ENCODE measurements around the gene CD8B.
"Not testable (repeated sequence)": the region's sequence is repeated elsewhere in the genome, so short reads cannot be mapped to it uniquely, and the experiment has no call there.

DNA sequence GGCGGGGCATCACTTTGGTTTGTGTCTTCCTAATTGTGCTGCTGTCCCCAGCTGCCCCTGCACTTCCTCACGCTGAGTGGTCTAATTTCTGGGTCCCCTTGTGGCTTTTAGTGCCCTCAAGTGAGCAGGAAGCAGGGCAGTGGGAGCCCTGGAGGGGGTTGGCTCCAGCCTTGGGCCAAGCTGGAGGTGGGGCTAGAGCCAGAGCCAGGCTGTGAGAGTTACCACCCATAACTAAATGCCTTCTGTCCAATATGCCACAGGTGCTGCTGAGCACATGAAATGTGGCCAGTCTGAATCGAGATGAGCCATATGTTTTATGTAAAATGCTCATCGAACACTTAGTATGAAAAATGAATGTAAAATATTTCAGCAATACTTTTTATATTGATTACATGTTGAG, 5.2 kb downstream of the CD8B start:
- TF ChIP-seq, protein P1, sequence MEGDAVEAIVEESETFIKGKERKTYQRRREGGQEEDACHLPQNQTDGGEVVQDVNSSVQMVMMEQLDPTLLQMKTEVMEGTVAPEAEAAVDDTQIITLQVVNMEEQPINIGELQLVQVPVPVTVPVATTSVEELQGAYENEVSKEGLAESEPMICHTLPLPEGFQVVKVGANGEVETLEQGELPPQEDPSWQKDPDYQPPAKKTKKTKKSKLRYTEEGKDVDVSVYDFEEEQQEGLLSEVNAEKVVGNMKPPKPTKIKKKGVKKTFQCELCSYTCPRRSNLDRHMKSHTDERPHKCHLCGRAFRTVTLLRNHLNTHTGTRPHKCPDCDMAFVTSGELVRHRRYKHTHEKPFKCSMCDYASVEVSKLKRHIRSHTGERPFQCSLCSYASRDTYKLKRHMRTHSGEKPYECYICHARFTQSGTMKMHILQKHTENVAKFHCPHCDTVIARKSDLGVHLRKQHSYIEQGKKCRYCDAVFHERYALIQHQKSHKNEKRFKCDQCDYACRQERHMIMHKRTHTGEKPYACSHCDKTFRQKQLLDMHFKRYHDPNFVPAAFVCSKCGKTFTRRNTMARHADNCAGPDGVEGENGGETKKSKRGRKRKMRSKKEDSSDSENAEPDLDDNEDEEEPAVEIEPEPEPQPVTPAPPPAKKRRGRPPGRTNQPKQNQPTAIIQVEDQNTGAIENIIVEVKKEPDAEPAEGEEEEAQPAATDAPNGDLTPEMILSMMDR (IDR thresholded peaks at IDR 0.05), result not testable (repeated sequence)
- TF ChIP-seq POLR2A, EP300, POLR2AphosphoS5 (IDR thresholded peaks at IDR 0.05): not testable (repeated sequence)

Data from sigmoid colon (tissue), 4 donors.